Epithelial cell of proximal tubule (primary cell): ENCODE data around the gene STYX. TPM values are rescaled to one million over a fixed set of nuclear protein-coding genes. Genes with fewer than 3 reads are reported as not detected.

Experiments
- DNase-seq: peaks from one replicate; pipeline ENCODE4 v3.0.0-alpha.2; 2011; ENCODE audit warnings: low read depth
- H3K4me3 ChIP-seq: 2 replicates; pipeline ENCODE4 v1.5.1; 2011; ENCODE audit warnings: low read depth, mild to moderate bottlenecking, low read length
- CTCF ChIP-seq: conservative IDR thresholded peaks from 2 replicates; pipeline ENCODE4 v1.5.1; 2012; ENCODE audit warnings: low read depth, mild to moderate bottlenecking, low read length
- total RNA-seq: library from RNA; depleted of rRNA; stranded (reverse); fragments of >200 nt; gene quantifications from 2 replicates; pipeline ENCODE4 v1.2.3, GENCODE V29; 2015

Gene STYX
- total RNA-seq, 1 donor from 2014 or later = 12.2 TPM

GRCh38 chr14:52824462-52824861, 94.5 kb downstream of the STYX start:
- TF ChIP-seq CTCF = no peak
- H3K4me3 ChIP-seq = no peak overlapping the region
- DNase-seq = no peak

Other genes with a start within 250 kb of the STYX start
- gene TXNDC16, start 177.7 kb upstream of the STYX start, total RNA-seq = 3.7 and 6.7 TPM in 2 replicates
- gene GPR137C, start 177.3 kb upstream of the STYX start, total RNA-seq = 1.1 and 1.7 TPM in 2 replicates
- gene ERO1A, start 34.6 kb upstream of the STYX start, total RNA-seq = 79.4 and 105 TPM in 2 replicates
- 102 and 129 TPM in 2 replicates for gene PSMC6, start 23.0 kb upstream of the STYX start, total RNA-seq
- 35.6 and 40.9 TPM in 2 replicates for gene GNPNAT1, start 61.4 kb downstream of the STYX start, total RNA-seq
- gene FERMT2, start 220.9 kb downstream of the STYX start, total RNA-seq = 58.5 and 60.1 TPM in 2 replicates